Middle frontal gyrus (tissue), 1 donor: ENCODE measurements around the gene COL5A1.
"Not testable (repeated sequence)": the region's sequence is repeated elsewhere in the genome, so short reads cannot be mapped to it uniquely, and the experiment has no call there.

Experiments used
- DNase-seq: peaks from one replicate; pipeline ENCODE4 v3.0.0-alpha.2; 2015; ENCODE audit warnings: low spot score; ENCODE audit errors: extremely low spot score

COL5A1 gene

DNA sequence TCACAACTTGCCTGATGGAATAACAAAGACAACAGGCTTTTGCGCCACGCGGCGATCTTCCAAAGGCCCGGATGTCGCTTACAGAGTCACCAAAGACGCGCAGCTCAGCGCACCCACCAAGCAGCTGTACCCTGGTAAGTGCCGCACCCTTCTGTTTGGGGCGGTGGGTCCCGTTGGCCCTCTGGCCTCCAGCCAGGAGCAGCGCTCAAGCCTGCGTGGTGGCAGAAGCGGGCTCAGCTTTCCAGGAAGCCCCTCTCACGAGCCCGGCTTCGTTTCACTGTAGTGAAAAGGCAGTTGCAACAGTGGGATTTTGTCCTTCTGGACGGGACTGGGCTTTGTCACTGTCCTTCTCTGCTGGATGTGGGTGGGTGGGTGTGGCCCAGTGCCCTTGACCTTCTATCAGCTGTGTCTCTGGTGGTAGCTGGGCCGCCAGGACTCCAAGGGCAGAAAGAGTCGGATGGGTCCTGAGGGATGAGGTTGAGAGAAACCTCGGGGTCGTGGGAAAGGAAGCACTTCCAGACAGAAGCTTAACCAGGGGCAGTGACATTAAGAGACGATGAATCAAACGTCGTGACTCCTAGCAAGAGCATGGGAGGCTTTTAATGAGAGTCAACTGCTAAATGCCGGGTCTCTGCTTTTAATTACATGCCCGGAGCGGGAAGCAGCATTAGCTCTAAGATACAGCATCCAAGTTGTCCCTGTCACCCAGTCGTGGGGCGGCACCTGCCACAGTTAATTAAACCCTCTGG is 49.5 kb downstream of the COL5A1 start:
- DNase-seq: no peak

- no peak for DNase-seq
These were observed 50.3 kb downstream of the COL5A1 start for GRCh38 chr9:134691695-134692572.

DNA sequence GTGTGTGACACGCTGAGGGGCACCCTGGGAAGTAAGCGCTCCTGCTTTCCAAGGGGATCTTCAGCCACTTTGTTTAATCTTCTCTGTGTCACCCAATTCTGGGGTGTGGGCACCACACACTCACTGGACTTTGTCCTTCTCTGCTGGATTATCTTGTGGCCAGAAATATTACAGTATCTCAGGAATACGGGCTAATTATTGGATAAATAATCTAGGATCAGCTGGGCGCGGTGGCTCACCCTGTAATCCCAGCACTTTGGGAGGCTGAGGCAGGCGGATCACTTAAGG is 50.9 kb downstream of the COL5A1 start:
- no peak for DNase-seq

DNA sequence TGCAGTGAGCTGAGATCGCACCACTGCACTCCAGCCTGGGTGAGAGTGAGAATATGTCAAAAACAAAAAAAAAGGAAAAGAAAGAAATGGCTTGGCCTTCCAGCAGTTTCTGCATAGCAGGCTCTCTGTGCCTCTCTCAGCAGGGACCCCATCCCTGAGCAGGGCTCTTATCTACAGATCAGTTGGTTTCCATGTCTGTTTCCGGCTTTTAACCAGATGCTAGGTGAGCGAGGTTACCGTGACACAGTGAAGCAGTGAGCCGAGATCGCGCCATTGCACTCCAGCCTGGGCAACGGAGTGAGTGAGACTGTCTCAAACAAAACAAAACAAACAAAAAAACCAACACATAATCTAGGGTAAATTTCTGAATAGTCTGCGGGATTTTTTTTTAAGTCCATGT is 51.4 kb downstream of the COL5A1 start:
- DNase-seq: no peak

DNA sequence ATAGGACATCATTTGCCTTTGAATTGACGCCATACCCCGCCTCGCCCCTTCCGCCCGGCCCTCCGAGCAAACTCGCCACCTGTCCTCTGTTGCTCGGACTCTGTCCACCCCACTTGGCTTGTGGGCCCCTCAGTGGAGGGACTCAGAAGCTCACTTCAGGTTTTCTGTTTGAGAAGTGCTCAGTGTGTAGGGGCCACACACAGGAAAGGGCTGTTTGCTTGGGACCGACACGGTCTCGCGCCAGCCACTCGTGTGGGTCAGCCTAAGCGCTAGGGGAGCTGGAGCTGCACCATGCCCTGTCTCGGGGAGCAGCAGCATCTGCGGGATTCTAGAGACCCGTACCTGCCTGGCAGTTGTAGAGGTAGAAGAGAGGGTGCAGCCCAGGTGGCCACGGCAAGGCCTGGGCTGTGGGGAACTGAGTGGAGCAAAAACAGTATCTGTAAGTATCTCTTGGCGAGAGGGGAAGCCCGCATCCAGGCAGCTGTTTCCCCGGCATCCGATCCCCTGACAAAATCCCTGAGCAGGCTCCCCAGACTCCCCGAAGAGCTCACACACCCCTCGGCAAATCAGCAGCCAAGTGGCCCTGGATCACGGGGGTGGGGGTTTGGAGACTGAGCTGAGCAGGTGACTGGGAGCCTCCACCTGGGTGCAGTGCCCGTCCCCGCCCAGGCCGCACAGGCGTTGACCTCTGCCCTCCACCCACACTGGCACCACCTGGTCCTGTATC is 52.2 kb downstream of the COL5A1 start:
- DNase-seq: no peak

DNA sequence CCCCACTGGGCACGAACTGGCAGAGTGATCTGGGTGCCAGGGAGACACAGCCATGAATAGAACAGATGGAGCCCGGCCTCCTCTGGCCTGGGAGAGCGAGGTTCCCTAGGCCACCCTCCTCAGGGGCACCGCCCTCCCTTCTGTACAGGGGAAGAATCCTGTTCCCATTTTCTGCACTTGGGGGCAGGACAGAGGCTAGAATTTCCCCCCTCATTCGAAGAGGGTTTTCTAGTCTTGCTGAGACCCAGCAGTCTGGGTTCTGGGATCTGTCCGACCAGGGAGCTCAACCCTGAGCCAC is 52.7 kb downstream of the COL5A1 start:
- DNase-seq: no peak

GRCh38 chr9:134694714-134695113 is 53.1 kb downstream of the COL5A1 start:
- DNase-seq: no peak

DNA sequence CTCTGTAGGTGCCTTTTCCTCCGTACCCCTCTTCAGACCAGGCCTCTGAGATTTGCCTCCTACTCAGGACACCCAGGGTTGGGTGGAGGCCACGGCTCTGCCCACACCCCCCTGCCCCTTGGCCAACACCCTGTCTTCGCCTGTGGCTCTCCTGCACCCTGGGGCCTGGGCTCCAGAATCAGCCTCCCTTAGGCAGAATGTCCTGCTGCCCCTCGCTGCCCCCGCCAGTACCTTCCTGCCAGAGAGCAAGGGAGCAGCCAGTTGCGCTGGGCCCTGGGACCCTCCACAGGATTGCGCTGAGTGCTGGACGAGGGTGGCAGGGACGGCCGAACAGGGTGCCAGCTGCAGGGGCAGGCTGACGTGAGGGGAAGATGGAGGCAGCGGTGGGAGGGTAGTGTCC is 53.5 kb downstream of the COL5A1 start:
- no peak for DNase-seq

DNA sequence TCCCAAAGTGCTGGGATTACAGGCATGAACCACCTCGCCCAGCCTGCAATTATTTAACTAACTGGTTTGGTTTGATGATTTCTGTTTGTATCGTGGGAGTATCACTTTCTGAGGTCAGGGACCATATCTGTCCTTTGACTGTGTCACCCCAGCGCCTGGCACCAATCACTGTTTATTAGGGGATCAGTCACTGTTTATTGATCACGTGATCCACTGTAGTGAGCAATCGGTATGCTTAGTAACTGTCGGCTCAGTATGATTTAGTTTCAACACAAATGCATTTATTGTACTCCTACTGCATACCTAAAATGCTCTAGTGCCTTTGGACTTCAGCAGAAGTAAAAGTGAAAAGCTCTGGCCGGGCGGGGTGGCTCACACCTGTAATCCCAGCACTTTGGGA is 54.8 kb downstream of the COL5A1 start:
- DNase-seq: no peak

GRCh38 chr9:134698111-134698510 is 56.5 kb downstream of the COL5A1 start:
- no peak for DNase-seq

GRCh38 chr9:134698587-134699342 is 57.2 kb downstream of the COL5A1 start:
- DNase-seq: peak; percentile 6

DNA sequence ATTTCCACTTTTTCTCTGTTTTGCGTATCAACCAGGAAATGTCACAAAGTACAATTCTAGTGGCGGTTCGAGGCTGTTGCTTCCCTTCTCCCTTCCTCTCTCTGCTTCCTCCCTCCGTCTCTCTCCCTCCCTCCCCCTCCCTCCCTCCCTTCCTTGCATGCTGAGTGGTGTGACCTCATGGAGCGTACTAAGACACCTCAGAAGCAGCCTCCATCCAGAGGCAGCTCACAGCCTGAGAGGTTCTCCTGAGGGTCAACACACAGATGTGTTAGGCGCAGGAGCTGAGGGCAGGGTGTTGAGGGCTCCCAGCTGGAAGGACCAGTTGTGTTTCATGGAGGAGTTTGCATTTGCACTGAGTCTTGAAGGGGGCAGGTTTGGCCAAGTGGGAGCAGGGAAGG is 57.7 kb downstream of the COL5A1 start:
- DNase-seq: no peak

DNA sequence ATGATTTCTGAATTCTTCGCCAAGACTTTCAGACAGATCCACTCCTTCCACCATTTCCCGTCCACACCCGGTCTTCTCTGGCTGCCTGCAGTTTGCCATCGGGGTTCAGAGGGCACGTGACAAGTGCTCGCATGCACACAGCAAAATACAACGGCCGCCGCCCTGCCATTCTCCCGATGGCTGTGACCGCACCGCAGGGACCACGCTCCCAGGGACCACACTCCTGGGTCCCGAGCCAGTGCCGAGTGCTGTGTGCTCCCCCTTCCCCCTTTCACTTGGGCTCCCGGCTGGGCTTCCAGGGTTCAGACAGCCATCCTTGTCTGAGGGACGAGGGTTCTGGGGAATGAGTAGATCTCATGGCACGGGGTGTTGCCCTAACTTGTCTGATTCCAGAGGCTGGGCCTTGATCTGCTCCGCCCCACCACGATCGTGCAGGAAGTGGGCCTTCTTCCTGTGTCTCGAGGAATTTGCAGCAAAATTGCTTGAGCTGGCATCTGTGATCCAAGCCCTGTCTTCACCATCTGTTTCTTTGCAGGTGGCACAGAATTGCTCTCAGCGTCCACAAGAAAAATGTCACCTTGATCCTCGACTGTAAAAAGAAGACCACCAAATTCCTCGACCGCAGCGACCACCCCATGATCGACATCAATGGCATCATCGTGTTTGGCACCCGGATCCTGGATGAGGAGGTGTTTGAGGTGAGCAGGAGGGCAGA is 59.2 kb downstream of the COL5A1 start:
- no peak for DNase-seq

DNA sequence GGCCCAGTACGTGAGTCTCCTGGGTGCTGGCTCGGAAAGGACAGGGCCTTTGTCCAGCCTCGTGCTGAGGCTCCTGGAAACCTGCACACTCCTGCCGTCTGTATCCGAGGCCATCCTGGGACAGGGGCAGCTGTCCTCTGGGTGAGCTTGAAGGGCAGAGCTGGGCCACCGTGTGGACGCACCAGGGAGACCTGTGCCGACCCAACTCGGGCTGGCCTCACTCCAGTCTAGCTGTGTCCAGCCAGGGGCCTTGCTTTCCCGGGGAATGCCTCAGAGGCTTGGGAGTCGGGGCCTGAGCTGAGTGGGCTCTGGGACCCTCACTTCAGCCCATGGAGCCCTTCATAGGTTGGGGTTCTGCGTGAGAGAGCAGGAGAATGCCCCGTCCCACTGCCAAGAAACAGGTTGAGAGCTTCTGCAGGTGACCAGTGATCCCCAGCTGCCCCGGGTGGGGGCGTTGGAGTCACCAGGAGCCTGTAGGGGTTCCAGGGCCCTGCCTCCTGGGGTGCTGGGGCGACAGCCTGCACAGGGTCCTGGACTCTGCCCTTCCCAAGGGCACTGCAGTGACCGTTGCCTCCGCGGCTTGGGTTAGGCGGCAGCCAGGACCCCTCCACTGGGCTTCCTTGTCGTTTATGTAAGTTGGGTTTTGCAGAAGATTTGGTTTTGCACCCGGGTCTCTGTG is 60.1 kb downstream of the COL5A1 start:
- no peak for DNase-seq

GRCh38 chr9:134702291-134702690 is 60.7 kb downstream of the COL5A1 start:
- no peak for DNase-seq

GRCh38 chr9:134703730-134704114 is 62.1 kb downstream of the COL5A1 start:
- not testable (repeated sequence) for DNase-seq

DNA sequence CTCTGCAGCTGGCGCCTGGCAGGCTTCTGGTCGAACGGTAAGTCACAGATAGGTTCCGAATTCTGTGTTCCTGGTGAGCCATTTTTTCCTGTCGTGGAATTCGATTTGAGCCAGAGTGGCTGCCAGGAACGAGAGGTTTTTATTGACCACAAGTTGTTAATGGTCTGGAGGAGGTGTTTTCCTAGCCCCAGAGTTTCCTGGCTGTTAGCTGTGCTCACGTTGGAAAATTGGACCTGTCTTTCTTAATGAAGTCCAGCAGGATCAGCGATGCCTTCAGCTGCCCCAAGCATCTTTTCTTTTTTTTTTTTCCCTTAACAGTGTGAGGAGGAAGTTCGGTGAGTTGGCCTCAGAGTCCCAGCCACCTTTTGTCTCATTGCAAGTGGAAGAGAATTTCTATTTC is 62.9 kb downstream of the COL5A1 start:
- DNase-seq: no peak

DNA sequence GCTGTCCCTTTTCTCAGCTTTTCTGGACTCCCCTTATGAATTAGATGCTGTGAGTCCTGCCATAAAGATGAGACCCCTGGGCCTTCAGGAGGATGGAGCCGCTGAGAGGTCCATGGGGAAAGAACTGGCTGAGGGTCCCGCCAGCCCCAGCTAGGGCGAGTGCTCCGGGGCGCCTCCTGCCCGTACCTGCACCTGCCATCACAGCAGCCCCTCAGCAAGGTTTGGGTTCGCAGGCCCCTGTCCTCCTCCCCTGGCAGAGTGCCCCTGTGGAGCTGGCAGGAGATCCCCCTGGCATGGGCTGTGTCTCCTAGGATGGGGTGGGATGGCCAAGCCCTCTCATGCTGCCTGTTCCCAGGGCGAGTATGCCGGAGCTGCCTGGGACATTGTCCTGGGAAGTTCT is 64.2 kb downstream of the COL5A1 start:
- DNase-seq: no peak

DNA sequence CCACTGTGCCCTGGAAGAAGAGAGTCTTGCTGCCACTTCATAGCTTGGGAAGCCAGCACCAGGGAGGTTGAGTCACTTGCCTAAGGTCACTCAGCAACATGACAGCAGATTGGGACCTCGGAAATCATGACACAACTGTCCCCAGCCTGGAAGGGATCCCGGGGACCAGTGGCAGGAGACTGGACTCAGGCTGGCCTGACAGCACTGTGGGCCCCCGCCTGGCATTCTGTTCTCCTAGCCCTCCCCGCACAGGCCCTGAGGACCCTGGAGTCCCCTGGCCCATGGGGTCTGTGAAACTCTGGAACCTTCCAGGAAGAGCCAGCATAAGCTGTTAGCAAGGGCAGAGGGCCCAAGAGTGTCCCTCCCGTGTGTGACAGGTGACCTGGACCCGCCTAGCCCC is 64.9 kb downstream of the COL5A1 start:
- no peak for DNase-seq

DNA sequence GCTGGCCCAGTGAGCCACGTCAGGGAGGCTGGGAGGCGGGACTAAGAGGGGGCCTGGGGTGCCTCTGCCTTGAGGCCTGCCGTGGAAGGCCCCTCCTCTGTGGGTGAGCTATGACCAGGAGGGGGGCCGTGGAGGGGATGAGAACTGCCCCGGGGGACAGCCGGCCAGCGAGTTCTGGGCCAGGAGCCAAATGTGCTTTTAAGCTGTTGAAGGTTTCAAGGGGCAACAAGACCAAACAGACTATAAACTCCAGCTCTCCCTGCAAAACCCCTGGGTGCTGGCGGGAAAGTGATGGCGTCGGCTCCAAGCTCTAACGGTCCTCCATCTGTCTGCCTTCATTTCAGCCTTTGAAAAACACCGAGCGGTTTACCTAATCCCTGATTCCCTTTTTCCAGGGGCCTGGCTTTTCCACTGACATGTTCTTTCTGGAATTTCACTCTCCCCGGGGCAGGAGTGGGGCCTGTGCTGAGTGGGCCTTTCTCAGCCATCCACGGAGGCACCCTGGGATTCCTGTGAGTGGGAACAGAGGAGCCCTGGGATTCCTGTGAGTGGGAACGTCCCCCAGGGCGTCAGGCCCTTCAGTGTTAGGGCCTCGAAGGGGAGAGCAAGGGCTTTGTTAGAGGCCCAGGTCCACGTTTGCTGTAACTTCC is 65.6 kb downstream of the COL5A1 start:
- DNase-seq: no peak
